Panc1 (cell line): Measurements from ENCODE around the gene CHST8. TPM values are rescaled to one million over a fixed set of nuclear protein-coding genes. Genes with fewer than 3 reads are reported as not detected.

Experiments
- ATAC-seq: fragments of 200-7000 bp; cut with Tn5 transposase; 2 replicates; pipeline ENCODE4 v1.9.1; 2020; ENCODE audit warnings: mild to moderate bottlenecking, moderate library complexity
- BruUV-seq: library from RNA; stranded (reverse); fragments of 400-500 nt; replicated peaks from 2 replicates; lab custom pipeline; 2021; lab: Mats Ljungman, UMichigan
- CTCF ChIA-PET: fragments of 300-600 bp; sonication (Branson Sonifier 250); formaldehyde crosslinking; loops from one replicate; lab custom pipeline; 2022; ENCODE audit warnings: antibody characterized with exemption; lab: Charles Lee
- POLR2A ChIA-PET: fragments of 300-600 bp; sonication (Branson Sonifier 250); formaldehyde crosslinking; loops from one replicate; lab custom pipeline; 2022; ENCODE audit warnings: antibody characterized with exemption; lab: Charles Lee
- DNase-seq: peaks from one replicate; pipeline ENCODE4 v3.0.0-alpha.2; 2010; ENCODE audit warnings: low read depth, low spot score
- H3K27ac ChIP-seq: 2 replicates; pipeline ENCODE4 v1.5.1; 2011; ENCODE audit warnings: mild to moderate bottlenecking, low read length, inconsistent platforms
- H3K27me3 ChIP-seq: fragments of 200-500 bp; sonication (Bioruptor generic); 2 replicates; pipeline ENCODE4 v1.6.0; 2014; ENCODE audit warnings: low read length, inconsistent platforms; ENCODE audit not compliant: control insufficient read depth, insufficient read depth
- H3K36me3 ChIP-seq: fragments of 200-500 bp; sonication (Bioruptor generic); 2 replicates; pipeline ENCODE4 v1.5.1; 2014; ENCODE audit warnings: inconsistent platforms, mild to moderate bottlenecking, low read length, moderate library complexity; ENCODE audit not compliant: control insufficient read depth, insufficient read depth
- H3K4me1 ChIP-seq: 2 replicates; pipeline ENCODE4 v1.5.1; 2011; ENCODE audit warnings: inconsistent platforms, mild to moderate bottlenecking, low read length, moderate library complexity; ENCODE audit not compliant: control insufficient read depth, insufficient read depth
- H3K4me3 ChIP-seq, 2 experiments: 2 replicates each; pipeline ENCODE4 v1.5.1; 2011 to 2012; ENCODE audit warnings: low read depth in 2 of 2, low read length in 2 of 2, mild to moderate bottlenecking in 2 of 2, inconsistent platforms in 1 of 2, moderate library complexity in 1 of 2
- H3K9me3 ChIP-seq: fragments of 200-500 bp; sonication (Bioruptor generic); 2 replicates; pipeline ENCODE4 v1.5.1; 2014; ENCODE audit warnings: low read depth, mild to moderate bottlenecking, inconsistent platforms, low read length, moderate library complexity; ENCODE audit not compliant: control insufficient read depth, insufficient read depth
- CTCF ChIP-seq: fragments of 450-650 bp; IDR thresholded peaks from 2 replicates; pipeline ENCODE4 v1.5.1; 2017; ENCODE audit warnings: mild to moderate bottlenecking
- POLR2AphosphoS5 ChIP-seq: IDR thresholded peaks from 2 replicates; pipeline ENCODE4 v1.6.1; 2012; ENCODE audit warnings: mild to moderate bottlenecking, low read depth, low read length, moderate library complexity
- SIN3A ChIP-seq: IDR thresholded peaks from 2 replicates; pipeline ENCODE4 v1.6.1; 2012; ENCODE audit warnings: low read depth, mild to moderate bottlenecking, low read length, moderate library complexity, borderline replicate concordance; ENCODE audit not compliant: insufficient read depth
- TCF7L2 ChIP-seq: IDR thresholded peaks from 2 replicates; pipeline ENCODE4 v1.6.1; 2011; ENCODE audit warnings: mild to moderate bottlenecking, low read depth, low read length, inconsistent platforms
- in situ Hi-C: cut with HindIII; loops from 2 replicates; pipeline ENCODE4 v1.10.0; 2016; ENCODE audit warnings: low sequenced_read_pairs, low pct_unique_long_range_greater_than_20kb
- intact Hi-C: fragments of 100-400 bp; cut with micrococcal nuclease; formaldehyde crosslinking; loops from one replicate; pipeline ENCODE4 v1.10.0; 2022; ENCODE audit not compliant: unreplicated experiment
- total RNA-seq: library from RNA; stranded (reverse); gene quantifications from one replicate; pipeline ENCODE4 v1.2.1, GENCODE V29; 2021; ENCODE audit not compliant: unreplicated experiment
- TF ChIP-seq, protein P1 (sequence below), 2 experiments: IDR thresholded peaks; 2 replicates each; pipeline ENCODE4 v1.6.1; 2011 to 2012; ENCODE audit warnings: low read depth in 2 of 2, control low read depth in 1 of 2, low read length in 1 of 2, mild to moderate bottlenecking in 1 of 2, moderate library complexity in 1 of 2; ENCODE audit not compliant: insufficient read depth in 1 of 2

Gene CHST8
- total RNA-seq, 1 experiment from 2014 or later: 0.28 TPM

GRCh38 chr19:33676999-33677665 lies 55.4 kb downstream of the CHST8 start:
- ChIA-PET POLR2A (no interaction called here), CTCF (no interaction called here)
- Histone ChIP-seq H3K9me3 (no peaks in the 10 kb centered on the region), H3K4me3 (no peak overlapping the region), H3K36me3 (no peaks in the 10 kb centered on the region), H3K27ac (no peak overlapping the region), H3K27me3 (peaks cover 18% of the 10 kb centered on the region), H3K4me1 (no peaks in the 10 kb centered on the region)
- ATAC-seq (no peak; the same call in 1 of the 2 replicates), DNase-seq (no peak)
- no TSS peak for BruUV-seq
- in situ Hi-C loops (no loop called here), intact Hi-C loops (no loop called here)
- TF ChIP-seq, protein P1, sequence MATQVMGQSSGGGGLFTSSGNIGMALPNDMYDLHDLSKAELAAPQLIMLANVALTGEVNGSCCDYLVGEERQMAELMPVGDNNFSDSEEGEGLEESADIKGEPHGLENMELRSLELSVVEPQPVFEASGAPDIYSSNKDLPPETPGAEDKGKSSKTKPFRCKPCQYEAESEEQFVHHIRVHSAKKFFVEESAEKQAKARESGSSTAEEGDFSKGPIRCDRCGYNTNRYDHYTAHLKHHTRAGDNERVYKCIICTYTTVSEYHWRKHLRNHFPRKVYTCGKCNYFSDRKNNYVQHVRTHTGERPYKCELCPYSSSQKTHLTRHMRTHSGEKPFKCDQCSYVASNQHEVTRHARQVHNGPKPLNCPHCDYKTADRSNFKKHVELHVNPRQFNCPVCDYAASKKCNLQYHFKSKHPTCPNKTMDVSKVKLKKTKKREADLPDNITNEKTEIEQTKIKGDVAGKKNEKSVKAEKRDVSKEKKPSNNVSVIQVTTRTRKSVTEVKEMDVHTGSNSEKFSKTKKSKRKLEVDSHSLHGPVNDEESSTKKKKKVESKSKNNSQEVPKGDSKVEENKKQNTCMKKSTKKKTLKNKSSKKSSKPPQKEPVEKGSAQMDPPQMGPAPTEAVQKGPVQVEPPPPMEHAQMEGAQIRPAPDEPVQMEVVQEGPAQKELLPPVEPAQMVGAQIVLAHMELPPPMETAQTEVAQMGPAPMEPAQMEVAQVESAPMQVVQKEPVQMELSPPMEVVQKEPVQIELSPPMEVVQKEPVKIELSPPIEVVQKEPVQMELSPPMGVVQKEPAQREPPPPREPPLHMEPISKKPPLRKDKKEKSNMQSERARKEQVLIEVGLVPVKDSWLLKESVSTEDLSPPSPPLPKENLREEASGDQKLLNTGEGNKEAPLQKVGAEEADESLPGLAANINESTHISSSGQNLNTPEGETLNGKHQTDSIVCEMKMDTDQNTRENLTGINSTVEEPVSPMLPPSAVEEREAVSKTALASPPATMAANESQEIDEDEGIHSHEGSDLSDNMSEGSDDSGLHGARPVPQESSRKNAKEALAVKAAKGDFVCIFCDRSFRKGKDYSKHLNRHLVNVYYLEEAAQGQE (IDR thresholded peaks at IDR 0.05; ENCODE audit: insufficient read depth in 1 of 2, low read depth in 2 of 2, low read length in 1 of 2): no peak
- TF ChIP-seq CTCF (no peak), TCF7L2 (no peak), SIN3A (no peak), POLR2AphosphoS5 (no peak)

DNA sequence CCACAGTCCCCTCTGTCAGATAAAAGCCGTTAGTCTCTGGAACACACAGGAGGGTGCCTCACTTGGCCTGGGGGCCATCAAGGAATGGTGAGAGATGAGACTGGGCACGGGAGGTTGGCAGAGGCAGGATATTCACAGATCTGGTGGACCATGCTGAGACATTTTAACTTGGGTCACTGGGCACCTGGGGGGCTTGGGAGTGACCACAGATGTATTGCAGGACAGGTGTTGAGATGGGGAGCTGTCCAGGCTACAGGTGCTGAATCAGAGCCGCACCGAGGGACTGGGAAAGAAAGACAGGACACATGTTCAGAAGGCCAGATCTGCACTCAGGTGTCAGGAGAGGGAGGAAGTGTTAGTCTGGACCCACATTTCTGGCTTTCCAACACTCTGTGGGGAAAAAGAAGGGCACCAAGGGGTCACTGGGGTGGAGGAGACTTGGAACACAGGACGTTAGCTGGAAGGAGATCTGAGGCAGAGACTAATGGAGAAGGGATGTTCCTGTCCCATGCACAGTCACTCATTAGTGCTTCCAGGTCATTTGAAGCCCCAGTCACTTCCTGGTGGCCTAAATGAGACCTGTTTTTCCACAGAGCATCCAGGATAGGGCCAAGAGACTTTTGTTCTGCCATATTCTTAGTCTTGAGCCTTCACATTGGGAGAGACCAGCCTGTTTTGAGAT lies 56.1 kb downstream of the CHST8 start:
- no peaks in the 10 kb centered on the region for H3K9me3 ChIP-seq
- H3K4me1 ChIP-seq: no peaks in the 10 kb centered on the region
- H3K27me3 ChIP-seq: peaks cover 21% of the 10 kb centered on the region
- no peak overlapping the region for H3K4me3 ChIP-seq
- DNase-seq: no peak
- intact Hi-C loops (no loop called here), in situ Hi-C loops (no loop called here)
- TF ChIP-seq, protein P1 (IDR thresholded peaks at IDR 0.05; ENCODE audit: insufficient read depth in 1 of 2, low read depth in 2 of 2, low read length in 1 of 2): peak; percentile 93 to 94
- TF ChIP-seq SIN3A: no peak
- H3K27ac ChIP-seq: no peak overlapping the region
- CTCF ChIA-PET: no interaction called here
- BruUV-seq: no TSS peak
- no peak for ATAC-seq
- POLR2A ChIA-PET: no interaction called here
- H3K36me3 ChIP-seq: no peaks in the 10 kb centered on the region
